GM18867 (cell line): ENCODE data around the gene SH3PXD2A.
"Not testable (repeated sequence)": the region's sequence is repeated elsewhere in the genome, so short reads cannot be mapped to it uniquely, and the experiment has no call there.

ENCODE experiments used
- ATAC-seq: cut with Tn5 transposase; IDR thresholded peaks from one replicate; pipeline ENCODE4 v1.9.1; 2021; ENCODE audit warnings: mild to moderate bottlenecking, moderate library complexity; ENCODE audit not compliant: unreplicated experiment

The SH3PXD2A gene

GRCh38 chr10:103731026-103731425 lies 124.3 kb downstream of the SH3PXD2A start:
- ATAC-seq, result not testable (repeated sequence)

- ATAC-seq, result no peak
Measured at GRCh38 chr10:103729851-103730250, 125.5 kb downstream of the SH3PXD2A start.

- no peak for ATAC-seq
Measured at GRCh38 chr10:103727991-103728689, 127.2 kb downstream of the SH3PXD2A start.

- ATAC-seq, result no peak
Measured at GRCh38 chr10:103727546-103727963, 127.8 kb downstream of the SH3PXD2A start.

- ATAC-seq, result no peak
Measured at GRCh38 chr10:103726637-103727036, 128.7 kb downstream of the SH3PXD2A start.

GRCh38 chr10:103725242-103725641 lies 130.1 kb downstream of the SH3PXD2A start:
- no peak for ATAC-seq

- ATAC-seq, result no peak
Measured at GRCh38 chr10:103724771-103725170, 130.6 kb downstream of the SH3PXD2A start.

- ATAC-seq, result no peak
Measured at GRCh38 chr10:103724074-103724473, 131.3 kb downstream of the SH3PXD2A start.

GRCh38 chr10:103723557-103723956 lies 131.8 kb downstream of the SH3PXD2A start:
- ATAC-seq, result no peak

GRCh38 chr10:103722632-103723031 lies 132.7 kb downstream of the SH3PXD2A start:
- no peak for ATAC-seq

GRCh38 chr10:103720964-103721335 lies 134.4 kb downstream of the SH3PXD2A start:
- no peak for ATAC-seq

GRCh38 chr10:103720328-103720963 lies 134.9 kb downstream of the SH3PXD2A start:
- ATAC-seq, result no peak

GRCh38 chr10:103719036-103719435 lies 136.3 kb downstream of the SH3PXD2A start:
- no peak for ATAC-seq

GRCh38 chr10:103718247-103718620 lies 137.1 kb downstream of the SH3PXD2A start:
- ATAC-seq, result no peak

GRCh38 chr10:103717341-103718246 lies 137.8 kb downstream of the SH3PXD2A start:
- no peak for ATAC-seq

- no peak for ATAC-seq
Measured at GRCh38 chr10:103716206-103717160, 138.9 kb downstream of the SH3PXD2A start.

GRCh38 chr10:103715430-103715829 lies 139.9 kb downstream of the SH3PXD2A start:
- no peak for ATAC-seq

GRCh38 chr10:103714232-103714891 lies 141.0 kb downstream of the SH3PXD2A start:
- no peak for ATAC-seq

GRCh38 chr10:103713676-103714075 lies 141.7 kb downstream of the SH3PXD2A start:
- no peak for ATAC-seq
